ENCODE measurements around the gene HTRA1. TPM values are rescaled to one million over a fixed set of nuclear protein-coding genes. Genes with fewer than 3 reads are reported as not detected.

HTRA1 gene
- total RNA-seq, 1 experiment from 2014 or later: 0.70 TPM

GRCh38 chr10:122531939-122532338 is 70.6 kb downstream of the HTRA1 start:
- CTCF ChIA-PET: interaction anchor here (0.6 kb wide), 1 partner anchor 10 kb away, joined by 3 read pairs; no protein-coding TSS in a partner anchor
- peak overlapping the region; percentile 33 for H3K27ac Mint-ChIP-seq (ENCODE audit: unreplicated experiment)
- intact Hi-C loops (cut with micrococcal nuclease; ENCODE audit: unreplicated experiment): no loop called here
- Histone ChIP-seq H3K4me3 (ENCODE audit: low read depth, low read length) (no peak overlapping the region), H3K36me3 (ENCODE audit: control insufficient read depth, insufficient read depth, low read length) (no peaks in the 10 kb centered on the region), H3K27me3 (replicated peaks; ENCODE audit: control insufficient read depth, insufficient read depth, low read length) (no peaks in the 10 kb centered on the region), H3K4me1 (peaks cover 20% of the 10 kb centered on the region), H3K9me3 (no peaks in the 10 kb centered on the region)
- H3K27me3 Mint-ChIP-seq (ENCODE audit: insufficient read depth, unreplicated experiment): no peaks in the 10 kb centered on the region
- no TSS peak for BruUV-seq (replicated peaks)
- POLR2A ChIA-PET: no interaction called here
- peaks cover 19% of the 10 kb centered on the region for H3K4me1 Mint-ChIP-seq (ENCODE audit: low read depth, unreplicated experiment)
- no peak for TF ChIP-seq CTCF (IDR thresholded peaks at IDR 0.05; ENCODE audit: insufficient read depth in 1 of 2, low read depth in 1 of 2, low read length in 1 of 2, severe bottlenecking in 1 of 2, unreplicated experiment in 1 of 2)
- H3K36me3 Mint-ChIP-seq (ENCODE audit: insufficient read depth, unreplicated experiment): no peaks in the 10 kb centered on the region
- no peaks in the 10 kb centered on the region for H3K9me3 Mint-ChIP-seq (ENCODE audit: unreplicated experiment)
- H3K4me3 Mint-ChIP-seq (ENCODE audit: unreplicated experiment): no peak overlapping the region
- no peak for DNase-seq

GRCh38 chr10:122532601-122533296 is 71.4 kb downstream of the HTRA1 start:
- no peak for TF ChIP-seq CTCF (IDR thresholded peaks at IDR 0.05; ENCODE audit: insufficient read depth in 1 of 2, low read depth in 1 of 2, low read length in 1 of 2, severe bottlenecking in 1 of 2, unreplicated experiment in 1 of 2)
- POLR2A ChIA-PET: interaction anchor here (0.5 kb wide), 1 partner anchor 20 kb away, joined by 3 read pairs; no protein-coding TSS in a partner anchor
- peak in 1 of 2 experiments; percentile 13 for DNase-seq
- no peaks in the 10 kb centered on the region for H3K9me3 Mint-ChIP-seq (ENCODE audit: unreplicated experiment)
- H3K36me3 Mint-ChIP-seq (ENCODE audit: insufficient read depth, unreplicated experiment): no peaks in the 10 kb centered on the region
- no peak overlapping the region for H3K4me3 Mint-ChIP-seq (ENCODE audit: unreplicated experiment)
- no peak overlapping the region for H3K27ac Mint-ChIP-seq (ENCODE audit: unreplicated experiment)
- H3K4me1 ChIP-seq: peaks cover 20% of the 10 kb centered on the region
- intact Hi-C loops (cut with micrococcal nuclease; ENCODE audit: unreplicated experiment): no loop called here
- CTCF ChIA-PET: no interaction called here
- H3K36me3 ChIP-seq (ENCODE audit: control insufficient read depth, insufficient read depth, low read length): no peaks in the 10 kb centered on the region
- no peaks in the 10 kb centered on the region for H3K27me3 Mint-ChIP-seq (ENCODE audit: insufficient read depth, unreplicated experiment)
- H3K9me3 ChIP-seq: peaks cover 7% of the 10 kb centered on the region; the same call in 1 of the 2 replicates
- H3K4me3 ChIP-seq (ENCODE audit: low read depth, low read length): no peak overlapping the region
- no TSS peak for BruUV-seq (replicated peaks)
- peaks cover 17% of the 10 kb centered on the region for H3K4me1 Mint-ChIP-seq (ENCODE audit: low read depth, unreplicated experiment)
- no peaks in the 10 kb centered on the region for H3K27me3 ChIP-seq (replicated peaks; ENCODE audit: control insufficient read depth, insufficient read depth, low read length)

GRCh38 chr10:122537545-122537944 is 76.2 kb downstream of the HTRA1 start:
- CTCF ChIA-PET: no interaction called here

More at GRCh38 chr10:122537545-122537944, 76.2 kb downstream of the HTRA1 start:
- Mint-ChIP-seq H3K4me3 (ENCODE audit: unreplicated experiment) (no peak overlapping the region), H3K27me3 (ENCODE audit: insufficient read depth, unreplicated experiment) (peaks cover 3% of the 10 kb centered on the region), H3K9me3 (ENCODE audit: unreplicated experiment) (no peaks in the 10 kb centered on the region), H3K27ac (ENCODE audit: unreplicated experiment) (no peak overlapping the region), H3K4me1 (ENCODE audit: low read depth, unreplicated experiment) (peaks cover 7% of the 10 kb centered on the region), H3K36me3 (ENCODE audit: insufficient read depth, unreplicated experiment) (no peaks in the 10 kb centered on the region)
- H3K4me1 ChIP-seq: peaks cover 10% of the 10 kb centered on the region
- DNase-seq: no peak
- no TSS peak for BruUV-seq (replicated peaks)
- intact Hi-C loops (cut with micrococcal nuclease; ENCODE audit: unreplicated experiment): no loop called here
- no peak overlapping the region for H3K4me3 ChIP-seq (ENCODE audit: low read depth, low read length)
- H3K9me3 ChIP-seq: peaks cover 7% of the 10 kb centered on the region; the same call in 1 of the 2 replicates
- POLR2A ChIA-PET: no interaction called here
- no peaks in the 10 kb centered on the region for H3K36me3 ChIP-seq (ENCODE audit: control insufficient read depth, insufficient read depth, low read length)
- no peak for TF ChIP-seq CTCF (IDR thresholded peaks at IDR 0.05; ENCODE audit: insufficient read depth in 1 of 2, low read depth in 1 of 2, low read length in 1 of 2, severe bottlenecking in 1 of 2, unreplicated experiment in 1 of 2)
- no peaks in the 10 kb centered on the region for H3K27me3 ChIP-seq (replicated peaks; ENCODE audit: control insufficient read depth, insufficient read depth, low read length)
